ENCODE measurements around the gene TMEM215. TPM values are rescaled to one million over a fixed set of nuclear protein-coding genes. Genes with fewer than 3 reads are reported as not detected.

Gene TMEM215
- total RNA-seq, 1 experiment from 2014 or later, result not detected

- Mint-ChIP-seq H3K4me1 (ENCODE audit: insufficient read depth, unreplicated experiment) (peaks cover 35% of the 10 kb centered on the region), H3K36me3 (ENCODE audit: insufficient read depth, unreplicated experiment) (no peaks in the 10 kb centered on the region), H3K27me3 (ENCODE audit: insufficient read depth, unreplicated experiment) (no peaks in the 10 kb centered on the region), H3K4me3 (ENCODE audit: unreplicated experiment) (no peak overlapping the region), H3K9me3 (ENCODE audit: unreplicated experiment) (no peaks in the 10 kb centered on the region), H3K27ac (ENCODE audit: low read depth, unreplicated experiment) (no peak overlapping the region)
- intact Hi-C loops (cut with micrococcal nuclease), result no loop called here
- DNase-seq (ENCODE audit: unreplicated experiment), result peak; percentile 90
- ChIA-PET POLR2A (interaction anchor here (1.0 kb wide), 1 partner anchor 9 kb away, joined by 3 read pairs; no protein-coding TSS in a partner anchor), CTCF (interaction anchor here (0.7 to 1.4 kb wide), 2 partner anchors 160 to 175 kb away, joined by 3 to 4 read pairs; no protein-coding TSS in a partner anchor)
- no TSS peak for BruUV-seq (replicated peaks)
- TF ChIP-seq, protein P1, sequence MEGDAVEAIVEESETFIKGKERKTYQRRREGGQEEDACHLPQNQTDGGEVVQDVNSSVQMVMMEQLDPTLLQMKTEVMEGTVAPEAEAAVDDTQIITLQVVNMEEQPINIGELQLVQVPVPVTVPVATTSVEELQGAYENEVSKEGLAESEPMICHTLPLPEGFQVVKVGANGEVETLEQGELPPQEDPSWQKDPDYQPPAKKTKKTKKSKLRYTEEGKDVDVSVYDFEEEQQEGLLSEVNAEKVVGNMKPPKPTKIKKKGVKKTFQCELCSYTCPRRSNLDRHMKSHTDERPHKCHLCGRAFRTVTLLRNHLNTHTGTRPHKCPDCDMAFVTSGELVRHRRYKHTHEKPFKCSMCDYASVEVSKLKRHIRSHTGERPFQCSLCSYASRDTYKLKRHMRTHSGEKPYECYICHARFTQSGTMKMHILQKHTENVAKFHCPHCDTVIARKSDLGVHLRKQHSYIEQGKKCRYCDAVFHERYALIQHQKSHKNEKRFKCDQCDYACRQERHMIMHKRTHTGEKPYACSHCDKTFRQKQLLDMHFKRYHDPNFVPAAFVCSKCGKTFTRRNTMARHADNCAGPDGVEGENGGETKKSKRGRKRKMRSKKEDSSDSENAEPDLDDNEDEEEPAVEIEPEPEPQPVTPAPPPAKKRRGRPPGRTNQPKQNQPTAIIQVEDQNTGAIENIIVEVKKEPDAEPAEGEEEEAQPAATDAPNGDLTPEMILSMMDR (IDR thresholded peaks at IDR 0.05; ENCODE audit: unreplicated experiment), result no peak
Observed at GRCh38 chr9:32741706-32742105, 41.6 kb upstream of the TMEM215 start.

GRCh38 chr9:32742296-32742695 is 41.0 kb upstream of the TMEM215 start:
- intact Hi-C loops (cut with micrococcal nuclease), result no loop called here
- Mint-ChIP-seq H3K4me1 (ENCODE audit: insufficient read depth, unreplicated experiment) (peaks cover 35% of the 10 kb centered on the region), H3K36me3 (ENCODE audit: insufficient read depth, unreplicated experiment) (no peaks in the 10 kb centered on the region), H3K9me3 (ENCODE audit: unreplicated experiment) (no peaks in the 10 kb centered on the region), H3K27me3 (ENCODE audit: insufficient read depth, unreplicated experiment) (no peaks in the 10 kb centered on the region), H3K27ac (ENCODE audit: low read depth, unreplicated experiment) (no peak overlapping the region), H3K4me3 (ENCODE audit: unreplicated experiment) (no peak overlapping the region)
- ChIA-PET CTCF (interaction anchor here (0.6 to 1.4 kb wide), 2 partner anchors 161 to 330 kb away, joined by 4 to 5 read pairs; no protein-coding TSS in a partner anchor), POLR2A (interaction anchor here (1.0 kb wide), 1 partner anchor 9 kb away, joined by 3 read pairs; no protein-coding TSS in a partner anchor)
- TF ChIP-seq, protein P1 (IDR thresholded peaks at IDR 0.05; ENCODE audit: unreplicated experiment), result no peak
- DNase-seq (ENCODE audit: unreplicated experiment), result peak; percentile 30
- no TSS peak for BruUV-seq (replicated peaks)

DNA sequence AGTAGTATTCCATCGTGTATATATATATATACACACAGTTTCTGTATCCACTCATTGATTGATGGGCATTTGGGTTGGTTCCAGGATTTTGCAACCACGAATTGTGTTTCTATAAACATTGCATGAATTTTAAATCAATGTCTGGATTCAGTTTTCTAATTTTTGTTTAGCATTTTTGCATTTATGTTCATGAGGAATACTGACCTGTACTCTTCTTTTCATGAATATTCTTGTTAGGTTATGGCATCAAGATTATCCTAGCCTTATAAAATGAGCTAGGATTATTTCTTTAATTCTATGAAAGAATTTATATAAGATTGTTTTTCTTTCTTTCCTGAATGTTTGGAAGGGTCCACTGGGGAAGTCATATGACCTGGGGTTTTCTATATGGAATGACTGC is 35.3 kb upstream of the TMEM215 start:
- TF ChIP-seq, protein P1 (IDR thresholded peaks at IDR 0.05; ENCODE audit: unreplicated experiment), result no peak
- H3K27ac Mint-ChIP-seq (ENCODE audit: low read depth, unreplicated experiment), result no peak overlapping the region
- DNase-seq (ENCODE audit: unreplicated experiment), result no peak
- ChIA-PET POLR2A (interaction anchor here (0.6 kb wide), 2 partner anchors 125 to 159 kb away, joined by 3 read pairs; no protein-coding TSS in a partner anchor), CTCF (no interaction called here)
- H3K27me3 Mint-ChIP-seq (ENCODE audit: insufficient read depth, unreplicated experiment), result peaks cover 20% of the 10 kb centered on the region
- no peaks in the 10 kb centered on the region for H3K9me3 Mint-ChIP-seq (ENCODE audit: unreplicated experiment)
- no peak overlapping the region for H3K4me3 Mint-ChIP-seq (ENCODE audit: unreplicated experiment)
- intact Hi-C loops (cut with micrococcal nuclease), result no loop called here
- H3K36me3 Mint-ChIP-seq (ENCODE audit: insufficient read depth, unreplicated experiment), result no peaks in the 10 kb centered on the region
- H3K4me1 Mint-ChIP-seq (ENCODE audit: insufficient read depth, unreplicated experiment), result peaks cover 4% of the 10 kb centered on the region
- BruUV-seq (replicated peaks), result no TSS peak

DNA sequence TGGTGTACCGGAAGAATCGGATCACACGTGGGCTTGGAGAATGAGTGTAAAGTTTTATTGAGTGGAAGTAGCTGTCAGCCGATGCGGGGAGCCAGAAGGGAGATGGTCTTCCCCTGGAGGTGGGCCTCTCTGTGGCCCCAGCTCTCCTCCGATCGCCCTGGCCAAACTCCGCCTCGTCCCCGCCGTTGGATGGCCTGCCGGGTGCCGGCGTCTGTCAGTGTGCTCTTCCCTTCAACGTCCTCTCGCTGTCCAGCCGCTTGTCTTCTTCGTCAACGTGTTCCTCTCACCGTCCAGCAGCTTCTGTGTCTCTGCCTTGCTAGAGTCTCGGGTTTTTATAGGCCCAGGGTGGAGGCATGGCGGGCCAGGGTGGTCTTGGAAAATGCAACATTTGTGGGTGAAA is 27.6 kb upstream of the TMEM215 start:
- H3K4me3 Mint-ChIP-seq (ENCODE audit: unreplicated experiment), result no peak overlapping the region
- ChIA-PET POLR2A (no interaction called here), CTCF (interaction anchor here (0.7 kb wide), 1 partner anchor 406 kb away, joined by 3 read pairs; no protein-coding TSS in a partner anchor)
- no peaks in the 10 kb centered on the region for H3K9me3 Mint-ChIP-seq (ENCODE audit: unreplicated experiment)
- TF ChIP-seq, protein P1 (IDR thresholded peaks at IDR 0.05; ENCODE audit: unreplicated experiment), result no peak
- H3K36me3 Mint-ChIP-seq (ENCODE audit: insufficient read depth, unreplicated experiment), result no peaks in the 10 kb centered on the region
- H3K27me3 Mint-ChIP-seq (ENCODE audit: insufficient read depth, unreplicated experiment), result no peaks in the 10 kb centered on the region
- no TSS peak for BruUV-seq (replicated peaks)
- no peak overlapping the region for H3K27ac Mint-ChIP-seq (ENCODE audit: low read depth, unreplicated experiment)
- intact Hi-C loops (cut with micrococcal nuclease), result no loop called here
- DNase-seq (ENCODE audit: unreplicated experiment), result no peak
- no peaks in the 10 kb centered on the region for H3K4me1 Mint-ChIP-seq (ENCODE audit: insufficient read depth, unreplicated experiment)

Measured in MCF 10A (cell line).